ENCODE data around the gene CDYL.

DNA sequence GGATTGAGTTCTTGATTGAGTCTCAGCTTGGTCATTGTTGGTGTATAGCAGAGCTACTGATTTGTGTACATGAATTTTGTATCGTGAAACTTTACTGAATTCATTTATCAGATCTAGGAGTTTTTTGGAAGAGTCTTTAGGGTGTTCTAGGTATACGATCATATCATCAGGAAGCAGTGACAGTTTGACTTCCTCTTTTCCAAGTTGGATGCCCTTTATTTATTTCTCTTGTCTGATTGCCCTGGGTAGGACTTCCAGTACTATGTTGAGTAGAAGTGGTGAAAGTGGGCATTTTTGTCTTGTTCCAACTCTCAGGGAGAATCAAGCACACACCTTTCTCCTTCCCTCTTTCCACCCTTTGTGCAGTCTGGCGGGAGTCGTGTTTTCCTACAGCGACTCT is 201.3 kb downstream of the CDYL start:
- TF ChIP-seq, protein P1, sequence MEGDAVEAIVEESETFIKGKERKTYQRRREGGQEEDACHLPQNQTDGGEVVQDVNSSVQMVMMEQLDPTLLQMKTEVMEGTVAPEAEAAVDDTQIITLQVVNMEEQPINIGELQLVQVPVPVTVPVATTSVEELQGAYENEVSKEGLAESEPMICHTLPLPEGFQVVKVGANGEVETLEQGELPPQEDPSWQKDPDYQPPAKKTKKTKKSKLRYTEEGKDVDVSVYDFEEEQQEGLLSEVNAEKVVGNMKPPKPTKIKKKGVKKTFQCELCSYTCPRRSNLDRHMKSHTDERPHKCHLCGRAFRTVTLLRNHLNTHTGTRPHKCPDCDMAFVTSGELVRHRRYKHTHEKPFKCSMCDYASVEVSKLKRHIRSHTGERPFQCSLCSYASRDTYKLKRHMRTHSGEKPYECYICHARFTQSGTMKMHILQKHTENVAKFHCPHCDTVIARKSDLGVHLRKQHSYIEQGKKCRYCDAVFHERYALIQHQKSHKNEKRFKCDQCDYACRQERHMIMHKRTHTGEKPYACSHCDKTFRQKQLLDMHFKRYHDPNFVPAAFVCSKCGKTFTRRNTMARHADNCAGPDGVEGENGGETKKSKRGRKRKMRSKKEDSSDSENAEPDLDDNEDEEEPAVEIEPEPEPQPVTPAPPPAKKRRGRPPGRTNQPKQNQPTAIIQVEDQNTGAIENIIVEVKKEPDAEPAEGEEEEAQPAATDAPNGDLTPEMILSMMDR (conservative IDR thresholded peaks at IDR 0.05) = no peak
- no peak for TF ChIP-seq EZH2 (IDR thresholded peaks at IDR 0.05; ENCODE audit: low read depth)

All from PC-9 (cell line).